Erythroblast (primary cell): ENCODE results near the gene LRRC73.

Experiments
- GATA1 ChIP-seq: IDR thresholded peaks from 2 replicates; pipeline ENCODE4 v1.6.1; 2011; ENCODE audit warnings: low read depth, mild to moderate bottlenecking, control low read depth, low read length, moderate library complexity
- POLR2A ChIP-seq: IDR thresholded peaks from 2 replicates; pipeline ENCODE4 v1.6.1; 2011; ENCODE audit warnings: mild to moderate bottlenecking, low read length

GRCh38 chr6:43509142-43509983, 783 bp downstream of the LRRC73 start:
- TF ChIP-seq POLR2A = no peak
- TF ChIP-seq GATA1 = no peak
